ENCODE data around the gene A2M.

Gene A2M

GRCh38 chr12:9120487-9121184 lies 4.9 kb upstream of the A2M start:
- no peak for FAIRE-seq

DNA sequence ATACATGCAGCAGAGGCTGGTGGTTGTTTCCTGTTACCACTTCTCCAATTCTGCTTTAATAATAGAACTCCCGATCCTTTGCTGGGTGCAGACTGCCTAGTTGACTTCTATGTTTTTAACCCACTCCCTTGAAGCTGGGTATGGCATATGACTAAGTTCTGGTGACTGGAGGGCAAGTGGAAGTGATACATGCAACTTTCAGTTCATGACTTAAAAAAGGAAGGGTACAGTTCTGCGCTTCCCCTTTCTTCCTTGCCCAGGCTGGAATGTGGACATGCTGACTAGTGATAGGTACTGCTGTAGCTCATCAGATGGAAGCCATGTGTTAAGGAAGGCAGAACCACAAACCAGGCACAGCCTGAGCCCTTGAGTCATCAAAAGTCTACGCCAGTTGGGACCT lies 2.4 kb upstream of the A2M start:
- no peak for FAIRE-seq

DNA sequence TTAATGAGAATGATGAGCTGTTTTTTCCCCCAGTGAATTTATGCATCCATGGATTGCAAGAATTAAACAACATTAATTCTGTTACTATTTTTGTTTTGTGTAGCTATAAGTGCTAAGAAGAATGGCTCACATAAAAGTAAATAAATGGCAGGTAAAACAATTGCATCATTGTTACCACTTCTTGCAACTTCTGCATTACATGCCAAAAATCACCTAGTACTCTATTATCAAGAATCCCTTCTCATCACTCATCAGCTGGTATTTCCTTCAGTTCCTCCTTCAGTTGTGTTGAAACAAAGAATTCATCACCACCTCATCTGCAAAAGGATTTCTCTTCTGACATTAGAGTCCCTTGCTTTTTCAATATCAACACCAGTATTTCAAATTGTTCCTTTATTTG lies 773 bp downstream of the A2M start:
- FAIRE-seq = no peak

DNA sequence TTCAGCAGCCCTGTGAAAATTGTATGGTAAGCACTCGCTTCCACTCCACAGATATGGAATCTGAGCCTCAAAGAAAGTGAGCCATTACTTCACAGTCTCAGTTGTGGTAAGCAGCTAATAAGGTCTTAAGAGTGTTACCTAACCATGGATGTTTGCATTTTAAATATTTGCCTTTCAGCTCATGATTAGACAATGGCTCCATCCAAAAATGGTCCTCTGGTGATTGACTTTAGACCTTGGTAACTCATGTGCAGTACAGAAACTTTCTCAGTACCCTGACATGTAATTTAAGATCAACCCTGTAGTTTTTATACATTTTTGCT lies 1.8 kb downstream of the A2M start:
- FAIRE-seq = no peak

DNA sequence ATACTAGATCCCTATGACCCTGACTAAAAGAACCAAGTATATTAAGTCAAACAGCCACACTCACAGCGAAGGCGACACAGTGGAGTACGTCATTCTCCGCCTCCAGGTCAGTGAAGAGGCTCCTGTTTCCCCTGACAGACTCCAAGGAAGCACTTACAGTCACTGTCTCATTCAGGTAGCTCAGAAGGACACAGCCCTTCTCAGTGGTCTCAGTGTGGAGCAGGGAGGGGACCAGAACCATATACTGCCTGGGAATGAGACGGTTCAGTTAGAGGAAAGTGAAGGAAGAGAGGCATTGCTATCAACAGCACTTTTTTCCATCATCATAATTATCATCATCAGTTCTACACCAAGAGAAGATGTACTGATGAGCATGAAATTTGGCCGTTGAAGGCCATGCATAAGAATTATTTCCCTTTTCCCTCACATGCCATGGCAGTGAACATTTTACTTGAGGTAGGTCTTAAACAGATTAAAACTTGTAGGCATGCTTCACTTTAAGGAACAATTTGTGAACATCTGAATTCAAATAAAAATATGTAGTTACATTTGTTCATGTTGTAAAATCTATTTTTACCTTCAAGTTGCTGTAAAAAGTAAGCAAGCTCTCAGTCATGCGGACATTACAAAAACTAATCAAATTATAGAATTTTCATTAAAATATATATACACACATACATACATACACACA lies 2.3 kb downstream of the A2M start:
- no peak for FAIRE-seq

DNA sequence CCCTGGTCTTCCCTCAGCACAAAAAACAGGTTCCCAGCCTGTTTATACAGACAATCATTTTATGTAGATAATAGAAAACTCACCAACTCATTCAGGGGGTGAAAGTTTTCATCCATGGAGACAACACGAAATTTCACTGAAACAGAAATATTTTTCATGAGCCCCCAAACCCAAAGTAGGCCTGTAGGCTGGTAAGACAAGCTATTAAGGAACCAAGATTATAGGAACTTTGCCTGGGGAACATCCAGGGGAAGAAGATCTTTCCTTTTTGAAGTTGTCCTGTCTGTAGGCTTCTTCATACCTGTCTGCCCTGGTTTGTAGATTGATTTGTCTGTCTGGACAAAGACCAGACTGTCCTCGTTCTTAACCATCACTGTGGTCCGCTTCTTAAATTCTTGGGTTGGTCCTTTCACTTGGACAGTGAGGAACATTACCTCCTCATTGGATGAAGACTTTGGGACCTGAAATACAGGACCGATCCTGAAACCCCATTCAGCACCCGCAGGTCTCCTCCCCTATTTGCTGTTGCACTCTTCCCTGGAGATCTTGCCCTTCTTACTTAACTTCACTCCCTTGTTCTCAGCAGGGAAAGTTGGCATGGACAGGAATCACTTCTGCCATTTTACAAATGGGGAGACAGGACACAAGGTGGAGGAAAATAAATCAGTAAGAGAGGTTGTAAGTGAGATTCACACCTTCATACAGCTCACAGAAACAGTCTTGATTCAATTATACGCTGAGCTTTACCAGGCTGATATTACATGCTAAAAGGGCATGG lies 3.5 kb downstream of the A2M start:
- no peak for FAIRE-seq

DNA sequence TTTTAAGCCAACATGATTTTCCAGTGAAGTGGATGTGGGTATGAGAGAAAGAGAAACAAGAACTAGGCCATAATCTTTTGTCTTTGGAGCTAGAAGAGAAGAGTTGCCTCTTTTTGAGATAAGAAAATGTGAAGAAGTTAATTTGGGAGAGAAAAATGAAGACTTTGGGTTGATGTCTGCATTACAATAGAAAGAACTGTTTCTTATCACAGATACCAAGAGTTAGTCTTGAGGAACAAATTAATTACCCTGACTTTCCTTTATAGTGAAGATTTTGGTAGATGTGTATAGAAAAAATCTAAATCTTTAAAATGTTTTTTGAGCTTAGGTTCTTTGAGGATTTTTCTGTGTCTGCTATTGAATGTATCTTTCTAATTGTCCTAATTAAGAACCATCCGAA lies 4.2 kb downstream of the A2M start:
- no peak for FAIRE-seq

- no peak for FAIRE-seq
Measured at GRCh38 chr12:9109737-9110491, 5.8 kb downstream of the A2M start.

DNA sequence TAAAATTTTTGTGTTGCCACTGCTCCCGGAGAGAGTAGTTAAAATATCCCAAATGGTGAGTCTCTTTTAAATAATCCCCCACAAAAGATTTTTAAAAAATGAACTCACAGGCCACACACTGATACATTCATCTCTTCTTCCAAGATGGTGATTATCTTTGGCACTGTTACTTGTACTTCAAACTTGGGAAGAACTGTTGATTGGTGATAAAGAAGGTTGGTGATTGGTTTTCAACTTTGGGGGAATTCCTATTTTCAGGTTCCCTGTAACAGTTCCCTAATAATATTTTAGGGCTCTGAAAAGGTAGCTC lies 6.6 kb downstream of the A2M start:
- no peak for FAIRE-seq

DNA sequence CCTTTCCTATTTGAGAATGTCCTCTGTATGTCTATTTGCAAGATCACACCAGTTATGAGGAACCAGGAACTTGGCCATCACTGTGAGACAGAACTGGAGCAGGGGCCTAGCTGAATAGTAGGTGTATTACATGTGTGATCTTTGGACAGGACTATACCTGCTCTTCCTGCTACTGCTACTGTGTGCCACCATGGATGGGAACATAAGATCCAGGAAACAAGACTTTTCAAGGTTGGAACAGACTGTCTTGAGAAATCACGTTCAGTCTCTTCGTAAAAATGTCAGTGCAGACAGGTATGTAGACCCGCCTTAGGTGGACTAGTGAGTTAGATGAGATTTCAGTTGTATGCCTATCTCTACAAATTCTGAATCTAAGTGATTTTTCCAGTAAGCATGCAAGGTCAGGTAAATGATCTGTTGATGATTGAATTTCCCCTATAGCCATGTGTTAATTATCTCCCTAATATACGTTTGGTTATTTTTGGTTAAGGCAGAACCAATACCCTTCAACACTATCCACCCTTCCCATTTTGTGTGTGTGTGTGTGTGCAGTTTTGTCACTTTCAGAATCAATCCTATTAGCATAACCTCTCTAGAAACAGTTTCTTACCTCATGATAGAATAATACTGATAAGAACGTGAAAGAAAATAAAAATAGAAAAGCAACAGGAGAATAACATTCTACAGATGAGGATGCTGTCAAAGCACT lies 7.1 kb downstream of the A2M start:
- no peak for FAIRE-seq

GRCh38 chr12:9107542-9107873 lies 8.2 kb downstream of the A2M start:
- FAIRE-seq = no peak

DNA sequence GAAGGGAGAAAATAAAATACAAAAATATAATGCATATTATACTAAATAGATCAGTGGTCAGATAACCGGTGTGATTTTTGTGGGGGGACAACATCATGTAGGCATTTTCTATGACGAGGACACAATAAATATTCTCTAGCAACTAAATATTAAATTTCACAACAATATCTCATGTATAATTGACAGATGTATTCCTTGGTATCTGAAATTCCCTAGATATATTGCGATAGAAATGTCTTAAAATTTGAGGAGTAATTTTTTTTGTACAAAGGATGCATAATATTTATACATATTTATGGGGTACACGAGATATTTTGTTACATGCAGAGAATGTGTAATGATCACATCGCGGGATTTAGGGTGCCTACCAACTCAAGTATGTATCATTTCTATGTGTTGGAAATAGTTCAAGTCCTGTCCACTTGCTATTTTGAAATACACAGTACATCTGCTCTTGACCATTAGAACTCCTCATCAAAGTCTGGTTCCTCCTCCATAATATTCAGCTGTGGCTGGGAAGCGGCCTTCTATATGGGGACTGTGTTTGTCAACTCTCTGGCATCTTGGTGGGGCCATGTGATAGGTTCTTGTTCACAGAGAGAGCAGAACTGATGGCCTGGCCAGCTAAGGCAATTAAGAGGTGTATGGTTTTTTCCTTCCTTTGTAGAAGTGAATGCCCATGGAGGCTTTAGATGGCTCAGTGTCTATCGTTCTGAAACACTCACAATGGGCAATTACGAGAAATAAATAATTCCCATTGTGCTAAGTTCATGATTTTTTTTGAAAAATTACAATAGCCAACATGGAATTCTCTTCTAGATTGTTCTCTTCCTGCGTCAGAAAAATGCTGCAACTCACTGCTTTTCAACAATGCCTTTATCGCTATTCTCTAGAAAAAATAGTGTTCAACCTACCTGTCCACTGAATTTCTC lies 8.8 kb downstream of the A2M start:
- no peak for FAIRE-seq

- no peak for FAIRE-seq
Measured at GRCh38 chr12:9106067-9106466, 9.7 kb downstream of the A2M start.

GRCh38 chr12:9104767-9105423 lies 10.8 kb downstream of the A2M start:
- no peak for FAIRE-seq

- FAIRE-seq = no peak
Measured at GRCh38 chr12:9104087-9104486, 11.6 kb downstream of the A2M start.

DNA sequence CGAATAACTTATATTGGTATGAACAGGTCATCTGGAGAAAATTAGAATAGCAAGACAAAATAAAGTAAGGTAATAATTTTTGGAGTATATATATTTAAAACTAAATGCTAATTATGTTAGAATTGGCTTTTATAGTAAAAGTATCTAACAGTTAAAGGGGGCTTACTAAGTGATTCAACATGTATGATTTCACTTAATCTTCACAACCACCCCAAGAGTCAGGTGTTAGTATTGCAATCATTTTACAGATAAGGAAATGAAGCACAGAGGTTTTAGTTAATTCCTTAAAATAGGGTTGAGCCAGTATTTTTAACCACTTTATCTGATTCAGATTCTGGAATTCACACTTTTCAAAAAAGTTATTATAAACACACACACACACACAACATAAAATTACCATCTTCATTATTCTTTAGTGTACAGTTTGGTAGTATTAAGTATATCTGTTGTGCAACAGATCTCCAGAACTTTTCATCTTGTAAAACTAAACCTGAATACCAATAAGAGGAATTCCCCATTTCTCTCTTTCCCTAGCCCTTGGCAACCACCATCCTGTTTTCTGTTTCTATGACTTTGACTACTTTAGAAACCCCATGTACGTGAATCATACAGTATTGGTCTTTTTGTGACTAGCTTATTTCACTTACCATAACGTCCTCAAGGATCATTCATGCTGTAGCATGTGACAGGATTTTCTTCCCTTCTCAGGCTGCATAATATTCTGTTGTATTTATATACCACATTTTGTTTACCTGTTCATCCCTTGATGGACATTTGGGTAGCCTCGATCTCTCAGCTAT lies 12.5 kb downstream of the A2M start:
- no peak for FAIRE-seq

GRCh38 chr12:9101018-9101687 lies 14.6 kb downstream of the A2M start:
- no peak for FAIRE-seq

GRCh38 chr12:9099552-9100190 lies 16.0 kb downstream of the A2M start:
- no peak for FAIRE-seq

- FAIRE-seq = no peak
Measured at GRCh38 chr12:9098463-9099026, 17.2 kb downstream of the A2M start.
